NCI-H1417 (cell line): ENCODE measurements around the gene ZC3H7A.
"Not testable (repeated sequence)": the region's sequence is repeated elsewhere in the genome, so short reads cannot be mapped to it uniquely, and the experiment has no call there.

Experiments used
- DNase-seq, 3 experiments: peaks; one replicate each; lab custom pipeline; 2025; lab: John Stamatoyannopoulos, UW

The ZC3H7A gene

GRCh38 chr16:11799509-11800381 is 2.7 kb upstream of the ZC3H7A start:
- DNase-seq, result no peak

GRCh38 chr16:11799017-11799381 is 1.9 kb upstream of the ZC3H7A start:
- DNase-seq, result no peak

- peak in 1 of 3 experiments; percentile 66 for DNase-seq
These were observed 870 bp upstream of the ZC3H7A start for GRCh38 chr16:11797957-11798299.

GRCh38 chr16:11796227-11797165 is 562 bp downstream of the ZC3H7A start:
- DNase-seq, result peak in 2 of 3 experiments; percentile 32 to 41

GRCh38 chr16:11795887-11796226 is 1.2 kb downstream of the ZC3H7A start:
- DNase-seq, result no peak

- no peak for DNase-seq
These were observed 1.8 kb downstream of the ZC3H7A start for GRCh38 chr16:11794996-11795886.

GRCh38 chr16:11794447-11794846 is 2.6 kb downstream of the ZC3H7A start:
- no peak for DNase-seq

- peak in 1 of 3 experiments; percentile 45 for DNase-seq
These were observed 3.2 kb downstream of the ZC3H7A start for GRCh38 chr16:11793840-11794239.

GRCh38 chr16:11792410-11793241 is 4.4 kb downstream of the ZC3H7A start:
- DNase-seq, result peak; percentile 93 to 99 (median 94)

GRCh38 chr16:11791144-11791828 is 5.8 kb downstream of the ZC3H7A start:
- peak; percentile 7 to 71 (median 26) for DNase-seq

- DNase-seq, result no peak
These were observed 8.1 kb downstream of the ZC3H7A start for GRCh38 chr16:11788914-11789313.

- DNase-seq, result not testable (repeated sequence)
These were observed 12.0 kb downstream of the ZC3H7A start for GRCh38 chr16:11784980-11785599.

- DNase-seq, result not testable (repeated sequence)
These were observed 12.7 kb downstream of the ZC3H7A start for GRCh38 chr16:11784381-11784780.

- DNase-seq, result no peak
These were observed 13.1 kb downstream of the ZC3H7A start for GRCh38 chr16:11784038-11784369.

GRCh38 chr16:11783319-11784037 is 13.6 kb downstream of the ZC3H7A start:
- DNase-seq, result no peak

- DNase-seq, result peak; percentile 8 to 64 (median 52)
These were observed 15.3 kb downstream of the ZC3H7A start for GRCh38 chr16:11781773-11782172.

- DNase-seq, result peak in 2 of 3 experiments; percentile 11 to 40
These were observed 15.9 kb downstream of the ZC3H7A start for GRCh38 chr16:11780991-11781680.

GRCh38 chr16:11779074-11779473 is 18.0 kb downstream of the ZC3H7A start:
- no peak for DNase-seq
